HG02588 (cell line): ENCODE data around the gene G6PD.
A peak's percentile ranks its signal among the peaks of the same experiment; 100 is the strongest.
"Not testable (repeated sequence)": the region's sequence is repeated elsewhere in the genome, so short reads cannot be mapped to it uniquely, and the experiment has no call there.

Experiments
- ATAC-seq: cut with Tn5 transposase; IDR thresholded peaks from one replicate; pipeline ENCODE4 v1.9.1; 2021; ENCODE audit warnings: mild to moderate bottlenecking, moderate library complexity; ENCODE audit not compliant: unreplicated experiment

Gene G6PD

GRCh38 chrX:154515966-154516655 is 30.5 kb downstream of the G6PD start, which contains the start of gene FAM3A:
FAM3A (minus strand) TSS chrX:154516232; CDS start chrX:154515772, 460 bp downstream.
- ATAC-seq, result peak; percentile 83

GRCh38 chrX:154515090-154515965 is 31.3 kb downstream of the G6PD start:
- ATAC-seq, result no peak

GRCh38 chrX:154513716-154514115 is 32.9 kb downstream of the G6PD start:
- ATAC-seq, result no peak

GRCh38 chrX:154512879-154513553 is 33.6 kb downstream of the G6PD start:
- no peak for ATAC-seq

GRCh38 chrX:154511761-154512160 is 34.9 kb downstream of the G6PD start:
- no peak for ATAC-seq

- no peak for ATAC-seq
Observed at GRCh38 chrX:154509455-154509854, 37.2 kb downstream of the G6PD start.

GRCh38 chrX:154508384-154508745 is 38.3 kb downstream of the G6PD start:
- no peak for ATAC-seq

- ATAC-seq, result no peak
Observed at GRCh38 chrX:154507673-154508383, 38.8 kb downstream of the G6PD start.

- no peak for ATAC-seq
Observed at GRCh38 chrX:154506483-154507332, 39.9 kb downstream of the G6PD start.

- no peak for ATAC-seq
Observed at GRCh38 chrX:154505734-154506133, 40.9 kb downstream of the G6PD start.

- ATAC-seq, result no peak
Observed at GRCh38 chrX:154502989-154503388, 43.7 kb downstream of the G6PD start.

GRCh38 chrX:154502098-154502497 is 44.5 kb downstream of the G6PD start:
- no peak for ATAC-seq

GRCh38 chrX:154501423-154501822 is 45.2 kb downstream of the G6PD start:
- not testable (repeated sequence) for ATAC-seq

GRCh38 chrX:154496591-154497137 is 50.0 kb downstream of the G6PD start:
- ATAC-seq, result not testable (repeated sequence)

GRCh38 chrX:154495472-154495922 is 51.1 kb downstream of the G6PD start:
- no peak for ATAC-seq

- ATAC-seq, result no peak
Observed at GRCh38 chrX:154494715-154495114, 51.9 kb downstream of the G6PD start.

- peak; percentile 73 for ATAC-seq
Observed at GRCh38 chrX:154490414-154491083, 56.1 kb downstream of the G6PD start, which contains the start of gene SLC10A3. SLC10A3 (minus strand) TSS chrX:154490629; CDS start chrX:154488940, 1,689 bp downstream.

GRCh38 chrX:154490021-154490413 is 56.6 kb downstream of the G6PD start:
- peak; percentile 14 for ATAC-seq

GRCh38 chrX:154489182-154489581 is 57.5 kb downstream of the G6PD start:
- ATAC-seq, result no peak
